GM12875 (cell line): ENCODE results near the gene SLC45A3.

ENCODE experiments used
- H3K4me3 ChIP-seq: one replicate; pipeline ENCODE4 v1.5.1; 2011; ENCODE audit warnings: low read depth, low read length, control low read depth
- TF ChIP-seq, protein P1 (sequence below): IDR thresholded peaks from 2 replicates; pipeline ENCODE4 v1.5.1; 2011; ENCODE audit warnings: low read depth, mild to moderate bottlenecking, control low read depth, inconsistent platforms, low read length, moderate library complexity, borderline replicate concordance; ENCODE audit not compliant: insufficient read depth

The SLC45A3 gene

GRCh38 chr1:205669341-205670149, 10.8 kb downstream of the SLC45A3 start:
- peak overlapping the region; percentile 36 for H3K4me3 ChIP-seq
- TF ChIP-seq, protein P1, sequence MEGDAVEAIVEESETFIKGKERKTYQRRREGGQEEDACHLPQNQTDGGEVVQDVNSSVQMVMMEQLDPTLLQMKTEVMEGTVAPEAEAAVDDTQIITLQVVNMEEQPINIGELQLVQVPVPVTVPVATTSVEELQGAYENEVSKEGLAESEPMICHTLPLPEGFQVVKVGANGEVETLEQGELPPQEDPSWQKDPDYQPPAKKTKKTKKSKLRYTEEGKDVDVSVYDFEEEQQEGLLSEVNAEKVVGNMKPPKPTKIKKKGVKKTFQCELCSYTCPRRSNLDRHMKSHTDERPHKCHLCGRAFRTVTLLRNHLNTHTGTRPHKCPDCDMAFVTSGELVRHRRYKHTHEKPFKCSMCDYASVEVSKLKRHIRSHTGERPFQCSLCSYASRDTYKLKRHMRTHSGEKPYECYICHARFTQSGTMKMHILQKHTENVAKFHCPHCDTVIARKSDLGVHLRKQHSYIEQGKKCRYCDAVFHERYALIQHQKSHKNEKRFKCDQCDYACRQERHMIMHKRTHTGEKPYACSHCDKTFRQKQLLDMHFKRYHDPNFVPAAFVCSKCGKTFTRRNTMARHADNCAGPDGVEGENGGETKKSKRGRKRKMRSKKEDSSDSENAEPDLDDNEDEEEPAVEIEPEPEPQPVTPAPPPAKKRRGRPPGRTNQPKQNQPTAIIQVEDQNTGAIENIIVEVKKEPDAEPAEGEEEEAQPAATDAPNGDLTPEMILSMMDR, result no peak

DNA sequence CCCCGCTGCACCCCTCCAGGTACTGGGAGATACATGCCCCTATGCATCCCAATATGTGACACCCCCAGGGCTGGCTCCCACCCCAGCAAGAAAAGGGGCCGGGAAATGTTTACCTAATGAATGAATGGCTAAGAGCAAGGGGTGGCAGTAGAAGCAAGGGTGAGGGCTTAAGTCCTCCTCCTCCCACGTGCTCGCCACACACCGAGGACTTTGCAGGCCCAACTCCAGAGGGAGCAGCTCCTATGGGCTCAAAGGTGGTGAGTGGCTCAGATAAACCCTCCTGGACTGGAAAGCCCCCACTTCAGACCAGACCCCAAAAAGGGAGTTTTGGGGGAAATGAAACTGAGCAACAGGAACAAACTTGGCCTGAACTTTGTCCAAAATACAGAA, 11.4 kb downstream of the SLC45A3 start:
- H3K4me3 ChIP-seq, result peak overlapping the region; percentile 15
- TF ChIP-seq, protein P1, result no peak

GRCh38 chr1:205667909-205668643, 12.2 kb downstream of the SLC45A3 start:
- H3K4me3 ChIP-seq, result peak overlapping the region; percentile 15
- TF ChIP-seq, protein P1, result no peak

DNA sequence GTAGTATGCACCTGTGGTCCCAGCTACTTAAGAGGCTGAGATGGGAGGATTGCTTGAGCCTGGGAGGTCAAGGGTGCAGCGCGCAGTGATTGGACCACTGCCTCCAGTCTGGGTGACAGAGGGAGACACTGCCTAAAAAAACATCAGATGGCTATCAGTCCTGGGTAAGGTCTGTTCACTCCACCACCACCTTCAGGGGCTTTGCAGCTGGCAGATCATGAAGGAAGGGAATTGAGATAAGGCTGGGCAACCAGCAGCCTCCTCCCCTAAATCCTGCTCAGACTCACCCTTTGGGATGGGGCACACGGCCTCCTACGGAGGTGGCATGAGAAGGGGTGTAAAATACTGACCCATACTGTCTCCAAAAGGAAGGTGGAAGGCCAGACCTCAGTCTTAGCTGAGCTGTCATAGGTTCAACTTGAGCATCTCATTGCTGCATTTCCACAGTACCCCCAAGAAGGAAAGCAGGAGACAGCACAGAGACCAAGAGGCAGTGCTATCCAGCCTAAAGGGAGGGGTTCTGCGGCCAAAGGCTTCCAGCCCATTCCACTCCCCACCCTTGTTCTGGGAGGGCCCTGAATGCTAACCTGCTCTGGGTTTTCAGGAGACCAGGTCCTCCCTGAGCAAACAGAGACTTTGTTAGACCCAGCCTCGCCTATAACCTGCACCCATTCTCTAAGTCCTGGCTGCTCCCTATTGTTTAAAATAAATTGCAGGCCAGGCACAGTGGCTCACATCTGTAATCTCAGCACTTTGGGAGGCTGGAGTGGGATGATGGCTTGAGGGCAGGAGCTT, 13.7 kb downstream of the SLC45A3 start:
- no peak overlapping the region for H3K4me3 ChIP-seq
- TF ChIP-seq, protein P1, result no peak

- TF ChIP-seq, protein P1, result no peak
- H3K4me3 ChIP-seq, result no peak overlapping the region
Measured at GRCh38 chr1:205665201-205666045, 14.9 kb downstream of the SLC45A3 start.

DNA sequence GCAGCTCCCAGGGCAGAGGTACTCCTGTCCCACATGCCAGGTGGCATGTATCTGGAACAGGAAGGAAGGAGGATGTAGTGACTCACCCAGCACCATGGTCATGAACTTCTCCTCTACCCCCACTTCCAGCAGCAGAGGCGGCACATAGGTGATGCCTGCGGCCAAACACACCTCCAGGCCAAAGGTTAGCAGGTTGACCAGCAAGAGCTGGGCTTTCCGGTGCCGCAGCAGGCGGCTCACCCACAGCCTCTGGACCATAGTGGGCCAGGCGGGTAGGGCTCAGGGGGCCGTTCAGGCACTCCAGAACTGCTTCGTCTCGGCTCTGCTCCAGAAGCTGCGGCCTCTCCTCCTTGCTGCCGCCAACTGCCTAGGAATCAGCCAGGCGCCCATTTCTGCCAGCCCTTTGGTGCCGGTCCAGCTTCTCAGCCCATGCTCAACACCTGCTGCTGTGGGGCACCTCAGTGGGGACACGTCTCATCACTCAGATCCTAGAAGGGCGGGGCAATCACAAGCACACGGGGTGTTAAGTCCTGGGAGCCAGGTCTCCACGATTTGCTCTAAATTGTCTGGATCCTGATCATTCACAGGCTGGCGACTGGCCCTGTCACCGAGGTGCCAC, 15.8 kb downstream of the SLC45A3 start:
- H3K4me3 ChIP-seq, result no peak overlapping the region
- TF ChIP-seq, protein P1, result no peak
